ENCODE data around the gene PADI1. TPM values are rescaled to one million over a fixed set of nuclear protein-coding genes. Genes with fewer than 3 reads are reported as not detected.

PADI1 gene
- total RNA-seq, 2 donors from 2014 or later: 1.2 TPM; not detected in 1

DNA sequence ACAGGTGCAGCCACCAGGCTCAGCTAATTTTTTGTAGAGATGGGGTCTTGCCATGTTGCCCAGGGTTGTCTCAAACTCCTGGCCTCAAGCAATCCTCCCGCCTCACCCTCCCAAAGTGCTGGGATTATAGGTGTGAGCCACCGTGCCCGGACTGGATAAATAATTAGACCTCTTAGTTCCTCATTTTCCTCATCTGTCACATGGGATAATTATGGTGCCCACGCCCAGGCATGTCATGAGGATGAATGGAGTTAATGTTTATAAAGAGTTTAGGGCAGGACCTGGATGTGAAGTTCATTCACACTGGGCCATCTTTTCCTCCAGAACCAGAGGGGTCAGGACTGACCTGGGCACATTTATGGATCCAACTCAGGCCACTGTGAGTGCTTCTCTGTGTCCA, 67.7 kb downstream of the PADI1 start:
- Histone ChIP-seq H3K4me1 (ENCODE audit: control insufficient read depth in 1 of 2, low read depth in 2 of 2) (no peaks in the 10 kb centered on the region), H3K4me3 (no peak overlapping the region), H3K9me3 (no peaks in the 10 kb centered on the region), H3K27me3 (replicated peaks; ENCODE audit: insufficient read depth) (no peaks in the 10 kb centered on the region), H3K36me3 (no peaks in the 10 kb centered on the region), H3K27ac (no peak overlapping the region)
- TF ChIP-seq, protein P1, sequence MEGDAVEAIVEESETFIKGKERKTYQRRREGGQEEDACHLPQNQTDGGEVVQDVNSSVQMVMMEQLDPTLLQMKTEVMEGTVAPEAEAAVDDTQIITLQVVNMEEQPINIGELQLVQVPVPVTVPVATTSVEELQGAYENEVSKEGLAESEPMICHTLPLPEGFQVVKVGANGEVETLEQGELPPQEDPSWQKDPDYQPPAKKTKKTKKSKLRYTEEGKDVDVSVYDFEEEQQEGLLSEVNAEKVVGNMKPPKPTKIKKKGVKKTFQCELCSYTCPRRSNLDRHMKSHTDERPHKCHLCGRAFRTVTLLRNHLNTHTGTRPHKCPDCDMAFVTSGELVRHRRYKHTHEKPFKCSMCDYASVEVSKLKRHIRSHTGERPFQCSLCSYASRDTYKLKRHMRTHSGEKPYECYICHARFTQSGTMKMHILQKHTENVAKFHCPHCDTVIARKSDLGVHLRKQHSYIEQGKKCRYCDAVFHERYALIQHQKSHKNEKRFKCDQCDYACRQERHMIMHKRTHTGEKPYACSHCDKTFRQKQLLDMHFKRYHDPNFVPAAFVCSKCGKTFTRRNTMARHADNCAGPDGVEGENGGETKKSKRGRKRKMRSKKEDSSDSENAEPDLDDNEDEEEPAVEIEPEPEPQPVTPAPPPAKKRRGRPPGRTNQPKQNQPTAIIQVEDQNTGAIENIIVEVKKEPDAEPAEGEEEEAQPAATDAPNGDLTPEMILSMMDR (IDR thresholded peaks at IDR 0.05): no peak
- DNase-seq (ENCODE audit: low spot score) (no peak), ATAC-seq (ENCODE audit: insufficient number of reproducible peaks, low FRiP score, low read depth) (no peak)

DNA sequence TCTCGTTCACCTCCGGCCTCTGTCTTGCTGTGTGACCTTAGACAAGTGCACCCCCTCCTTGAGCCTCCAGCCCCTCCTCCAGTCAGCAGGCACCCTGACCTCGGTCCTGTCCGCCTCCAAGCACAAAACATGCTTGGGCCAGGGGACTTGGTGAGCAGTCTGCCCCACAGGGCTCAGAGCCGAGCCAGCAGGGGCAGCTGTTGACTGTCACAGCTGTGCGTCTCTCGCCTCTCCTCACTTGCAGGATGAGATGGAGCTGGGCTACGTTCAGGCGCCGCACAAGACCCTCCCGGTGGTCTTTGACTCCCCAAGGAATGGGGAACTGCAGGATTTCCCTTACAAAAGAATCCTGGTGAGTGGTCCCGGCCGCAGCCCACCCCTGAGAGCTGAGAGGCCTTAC, 68.2 kb downstream of the PADI1 start:
- Histone ChIP-seq H3K27me3 (replicated peaks; ENCODE audit: insufficient read depth) (no peaks in the 10 kb centered on the region), H3K4me1 (ENCODE audit: control insufficient read depth in 1 of 2, low read depth in 2 of 2) (no peaks in the 10 kb centered on the region), H3K9me3 (no peaks in the 10 kb centered on the region), H3K36me3 (no peaks in the 10 kb centered on the region), H3K27ac (no peak overlapping the region), H3K4me3 (no peak overlapping the region)
- TF ChIP-seq, protein P1 (IDR thresholded peaks at IDR 0.05): no peak
- ATAC-seq (ENCODE audit: insufficient number of reproducible peaks, low FRiP score, low read depth) (no peak), DNase-seq (ENCODE audit: low spot score) (no peak)

DNA sequence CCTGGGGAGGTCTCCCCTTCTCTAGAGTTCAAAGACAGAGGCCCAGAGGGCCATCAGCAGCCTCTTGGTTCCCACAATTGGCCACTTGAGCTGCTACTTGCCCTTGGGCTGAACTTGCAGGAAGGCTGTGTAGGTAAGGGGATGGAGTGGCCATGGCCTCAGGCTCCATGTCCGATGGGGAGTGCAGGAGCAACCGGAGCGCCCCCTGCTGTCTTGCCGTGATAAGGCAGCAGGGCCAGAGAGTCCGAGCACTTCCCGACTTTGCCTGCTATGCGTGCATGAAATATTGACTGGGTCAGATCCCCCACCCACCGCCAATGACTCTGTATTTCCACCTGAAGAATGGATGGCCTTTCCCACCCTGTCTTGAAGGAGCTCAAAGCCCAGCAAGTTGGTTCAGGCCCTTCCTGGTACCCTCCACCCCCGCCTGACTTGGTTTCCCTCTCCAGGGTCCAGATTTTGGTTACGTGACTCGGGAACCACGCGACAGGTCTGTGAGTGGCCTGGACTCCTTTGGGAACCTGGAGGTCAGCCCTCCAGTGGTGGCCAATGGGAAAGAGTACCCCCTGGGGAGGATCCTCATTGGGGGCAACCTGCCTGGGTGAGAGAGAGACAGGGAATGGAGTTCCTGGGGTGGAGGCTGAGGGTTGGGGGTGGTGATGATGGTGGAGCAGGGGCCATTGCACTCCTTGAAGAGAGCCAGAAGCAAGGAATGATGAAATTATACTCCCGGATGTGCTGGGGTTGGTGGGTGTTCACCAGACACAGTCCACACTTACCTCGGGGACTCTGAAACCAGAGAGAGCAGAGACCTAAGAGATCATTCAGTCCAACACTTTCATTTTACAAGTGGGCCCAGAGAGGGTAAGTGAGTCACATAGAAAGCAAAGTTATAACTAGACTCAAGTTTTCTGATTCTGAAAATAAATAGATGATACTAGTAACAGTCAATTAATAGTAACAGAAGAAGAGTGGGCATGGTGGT, 69.5 kb downstream of the PADI1 start:
- Histone ChIP-seq H3K27ac (no peak overlapping the region), H3K9me3 (no peaks in the 10 kb centered on the region), H3K4me1 (ENCODE audit: control insufficient read depth in 1 of 2, low read depth in 2 of 2) (no peaks in the 10 kb centered on the region), H3K4me3 (no peak overlapping the region), H3K36me3 (no peaks in the 10 kb centered on the region), H3K27me3 (replicated peaks; ENCODE audit: insufficient read depth) (no peaks in the 10 kb centered on the region)
- no peak for ATAC-seq (ENCODE audit: insufficient number of reproducible peaks, low FRiP score, low read depth)
- TF ChIP-seq, protein P1 (IDR thresholded peaks at IDR 0.05): no peak
- DNase-seq (ENCODE audit: low spot score): no peak

DNA sequence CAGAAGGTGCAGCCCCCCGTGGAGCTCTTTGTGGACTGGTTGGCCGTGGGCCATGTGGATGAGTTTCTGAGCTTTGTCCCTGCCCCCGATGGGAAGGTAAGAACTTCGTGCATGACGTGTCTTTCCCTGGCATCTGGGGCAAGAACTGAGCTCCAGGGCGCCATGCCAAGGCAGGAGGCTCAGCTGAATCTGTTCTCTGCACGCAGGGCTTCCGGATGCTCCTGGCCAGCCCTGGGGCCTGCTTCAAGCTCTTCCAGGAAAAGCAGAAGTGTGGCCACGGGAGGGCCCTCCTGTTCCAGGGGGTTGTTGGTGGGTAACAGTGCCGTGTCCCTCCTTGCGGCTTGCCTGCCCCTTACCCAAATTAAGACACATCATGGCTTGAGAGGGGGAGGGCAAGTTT, 71.6 kb downstream of the PADI1 start:
- H3K27me3 ChIP-seq (replicated peaks; ENCODE audit: insufficient read depth): no peaks in the 10 kb centered on the region
- no peak overlapping the region for H3K27ac ChIP-seq
- ATAC-seq (ENCODE audit: insufficient number of reproducible peaks, low FRiP score, low read depth) (no peak), DNase-seq (ENCODE audit: low spot score) (no peak)
- TF ChIP-seq, protein P1 (IDR thresholded peaks at IDR 0.05): no peak
- no peaks in the 10 kb centered on the region for H3K4me1 ChIP-seq (ENCODE audit: control insufficient read depth in 1 of 2, low read depth in 2 of 2)
- no peaks in the 10 kb centered on the region for H3K36me3 ChIP-seq
- H3K9me3 ChIP-seq: no peaks in the 10 kb centered on the region
- no peak overlapping the region for H3K4me3 ChIP-seq

DNA sequence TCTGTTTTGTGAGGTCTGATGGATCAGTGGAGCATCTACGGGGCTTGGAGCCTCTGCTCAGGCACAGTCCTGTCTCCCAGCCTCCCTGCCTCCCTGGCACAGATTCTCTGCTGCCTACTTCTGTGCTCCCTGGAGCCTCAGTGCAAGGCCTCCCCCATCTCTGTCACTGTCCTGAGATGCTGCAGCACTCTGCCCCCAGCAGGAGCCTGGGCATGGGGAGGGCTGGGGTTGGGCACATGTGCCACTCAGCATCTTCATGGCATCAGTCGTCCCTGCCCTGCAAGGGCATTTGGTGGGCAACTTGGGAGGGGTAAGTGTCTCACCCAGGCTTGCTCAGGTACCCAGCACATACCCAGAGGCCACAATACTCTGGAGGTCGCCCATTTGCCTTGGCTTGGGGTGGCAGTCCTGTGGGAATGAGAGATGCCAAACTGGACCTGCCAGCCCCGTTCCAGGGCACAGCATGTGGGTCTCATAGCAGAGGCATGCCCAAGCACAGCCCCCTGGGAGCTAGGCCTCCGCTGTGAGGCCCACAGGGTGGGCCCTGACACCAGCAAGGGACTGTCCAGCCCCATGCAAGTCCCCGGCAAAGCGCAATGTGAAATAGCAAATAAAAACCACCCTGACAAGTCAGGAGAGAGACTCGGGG, 72.7 kb downstream of the PADI1 start:
- DNase-seq (ENCODE audit: low spot score) (no peak), ATAC-seq (ENCODE audit: insufficient number of reproducible peaks, low FRiP score, low read depth) (no peak)
- Histone ChIP-seq H3K4me1 (ENCODE audit: control insufficient read depth in 1 of 2, low read depth in 2 of 2) (no peaks in the 10 kb centered on the region), H3K36me3 (no peaks in the 10 kb centered on the region), H3K9me3 (no peaks in the 10 kb centered on the region), H3K27ac (no peak overlapping the region), H3K4me3 (no peak overlapping the region), H3K27me3 (replicated peaks; ENCODE audit: insufficient read depth) (no peaks in the 10 kb centered on the region)
- TF ChIP-seq, protein P1 (IDR thresholded peaks at IDR 0.05): no peak
